GM12878 (cell line): ENCODE measurements around the gene PPOX. TPM values are rescaled to one million over a fixed set of nuclear protein-coding genes. Genes with fewer than 3 reads are reported as not detected.

Experiments used
- CHD4 ChIP-seq: fragments of 200-600 bp; sonication (generic); IDR thresholded peaks from 2 replicates; pipeline ENCODE4 v1.6.1; 2016; ENCODE audit warnings: mild to moderate bottlenecking
- IKZF2 ChIP-seq, 2 experiments: fragments of 450-650 bp; IDR thresholded peaks; 2 replicates each; pipeline ENCODE4 v1.6.1; 2017; ENCODE audit warnings: mild to moderate bottlenecking in 2 of 2, moderate library complexity in 2 of 2
- KAT2A ChIP-seq: conservative IDR thresholded peaks from 2 replicates; pipeline ENCODE4 v1.6.1; 2011; ENCODE audit warnings: low read depth, low read length; ENCODE audit not compliant: control insufficient read depth
- LARP7 ChIP-seq: fragments of 450-650 bp; IDR thresholded peaks from 2 replicates; pipeline ENCODE4 v1.6.1; 2017; ENCODE audit warnings: mild to moderate bottlenecking
- NR2C1 ChIP-seq: fragments of 450-650 bp; IDR thresholded peaks from 2 replicates; pipeline ENCODE4 v1.6.1; 2017; ENCODE audit warnings: antibody characterized with exemption, mild to moderate bottlenecking, moderate library complexity
- SIN3A ChIP-seq: IDR thresholded peaks from 2 replicates; pipeline ENCODE4 v1.6.1; 2012; ENCODE audit warnings: low read depth, low read length, improper control_type of control experiment
- TCF7 ChIP-seq: IDR thresholded peaks from 2 replicates; pipeline ENCODE4 v1.6.1; 2014; ENCODE audit warnings: antibody characterized with exemption, borderline replicate concordance
- ZNF384 ChIP-seq: IDR thresholded peaks from 2 replicates; pipeline ENCODE4 v1.6.1; 2012; ENCODE audit warnings: low read depth, mild to moderate bottlenecking, low read length, improper control_type of control experiment, borderline replicate concordance
- polyA plus RNA-seq, 11 experiments: library from polyadenylated mRNA; depleted of rRNA in 4 of 11; unstranded in 6 of 11; stranded (reverse) in 5 of 11; fragments of >200 nt; fragmentation: Nextera tagmentation in 4 of 11; fragmentation: Illumina TruSeq in 1 of 11; extraction: Ambion mirVana in 4 of 11; extraction: Trizol in 1 of 11; gene quantifications; 1 replicate in 1 of 11; 2 replicates in 10 of 11; pipeline versions ENCODE4 v1.2.1 to v1.2.3, GENCODE V29; 2011 to 2016; ENCODE audit warnings: inconsistent platforms in 2 of 11, missing spikeins in 2 of 11, low read depth in 1 of 11
- total RNA-seq, 4 experiments: library from RNA; depleted of rRNA in 3 of 4; stranded (reverse); fragments of >200 nt in 3 of 4; fragmentation: Illumina TruSeq in 1 of 4; extraction: Trizol in 1 of 4; gene quantifications; 2 replicates each; pipeline versions ENCODE4 v1.2.1 to v1.2.3, GENCODE V29; 2013 to 2021
- TF ChIP-seq, protein P1 (sequence below): IDR thresholded peaks from 2 replicates; pipeline ENCODE4 v1.6.1; 2011; ENCODE audit warnings: low read depth, mild to moderate bottlenecking, low read length, moderate library complexity, borderline replicate concordance; ENCODE audit errors: extremely low read depth
- TF ChIP-seq, protein P2 (sequence below): fragments of 450-650 bp; IDR thresholded peaks from 2 replicates; pipeline ENCODE4 v1.6.1; 2014; ENCODE audit warnings: mild to moderate bottlenecking
- TF ChIP-seq, protein P3 (sequence below): IDR thresholded peaks from 2 replicates; pipeline ENCODE4 v1.6.1; 2011; ENCODE audit warnings: low read depth, low read length, improper control_type of control experiment, borderline replicate concordance

Gene PPOX
- total and polyA plus RNA-seq, 10 of the 15 experiments (the other 5 are each of a cell fraction or from before 2014, with no cell fraction given), result 8.9 to 31.5 (median 20.3) TPM

DNA sequence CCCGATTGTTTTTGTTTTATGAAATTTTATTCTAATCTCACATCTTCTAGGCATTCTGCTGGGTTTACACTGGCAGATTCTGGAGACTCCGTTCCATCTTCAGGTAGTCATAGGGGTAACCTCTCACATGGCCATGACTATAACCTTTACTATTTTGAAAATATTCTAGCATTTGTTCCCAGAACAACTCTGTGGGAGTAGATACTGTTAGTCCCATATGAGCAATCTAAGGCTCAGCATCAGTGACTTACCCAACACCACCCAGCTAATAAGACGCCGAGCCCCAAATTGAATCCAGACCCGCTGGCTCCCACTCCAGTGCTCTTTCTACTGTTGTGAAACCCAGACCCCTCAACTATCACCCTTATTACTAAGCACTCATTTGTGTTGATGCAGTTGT, 22.8 kb downstream of the PPOX start (continued):
- TF ChIP-seq, protein P1, sequence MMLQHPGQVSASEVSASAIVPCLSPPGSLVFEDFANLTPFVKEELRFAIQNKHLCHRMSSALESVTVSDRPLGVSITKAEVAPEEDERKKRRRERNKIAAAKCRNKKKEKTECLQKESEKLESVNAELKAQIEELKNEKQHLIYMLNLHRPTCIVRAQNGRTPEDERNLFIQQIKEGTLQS, result no peak
- TF ChIP-seq KAT2A, result no peak
- TF ChIP-seq NR2C1, result no peak
- TF ChIP-seq LARP7, result no peak
- TF ChIP-seq, protein P2, sequence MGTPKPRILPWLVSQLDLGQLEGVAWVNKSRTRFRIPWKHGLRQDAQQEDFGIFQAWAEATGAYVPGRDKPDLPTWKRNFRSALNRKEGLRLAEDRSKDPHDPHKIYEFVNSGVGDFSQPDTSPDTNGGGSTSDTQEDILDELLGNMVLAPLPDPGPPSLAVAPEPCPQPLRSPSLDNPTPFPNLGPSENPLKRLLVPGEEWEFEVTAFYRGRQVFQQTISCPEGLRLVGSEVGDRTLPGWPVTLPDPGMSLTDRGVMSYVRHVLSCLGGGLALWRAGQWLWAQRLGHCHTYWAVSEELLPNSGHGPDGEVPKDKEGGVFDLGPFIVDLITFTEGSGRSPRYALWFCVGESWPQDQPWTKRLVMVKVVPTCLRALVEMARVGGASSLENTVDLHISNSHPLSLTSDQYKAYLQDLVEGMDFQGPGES, result no peak
- no peak for TF ChIP-seq IKZF2 (IDR thresholded peaks at IDR 0.05)
- TF ChIP-seq SIN3A, result no peak
- TF ChIP-seq TCF7, result no peak
- no peak for TF ChIP-seq CHD4
- TF ChIP-seq, protein P3, sequence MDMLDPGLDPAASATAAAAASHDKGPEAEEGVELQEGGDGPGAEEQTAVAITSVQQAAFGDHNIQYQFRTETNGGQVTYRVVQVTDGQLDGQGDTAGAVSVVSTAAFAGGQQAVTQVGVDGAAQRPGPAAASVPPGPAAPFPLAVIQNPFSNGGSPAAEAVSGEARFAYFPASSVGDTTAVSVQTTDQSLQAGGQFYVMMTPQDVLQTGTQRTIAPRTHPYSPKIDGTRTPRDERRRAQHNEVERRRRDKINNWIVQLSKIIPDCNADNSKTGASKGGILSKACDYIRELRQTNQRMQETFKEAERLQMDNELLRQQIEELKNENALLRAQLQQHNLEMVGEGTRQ, result no peak
- no peak for TF ChIP-seq ZNF384
